Head of caudate nucleus (tissue), 42 donors: ENCODE measurements around the gene RNF126.
"Not testable (repeated sequence)": the region's sequence is repeated elsewhere in the genome, so short reads cannot be mapped to it uniquely, and the experiment has no call there.

ENCODE experiments used
- DNase-seq, 42 donors: peaks; one replicate each; pipeline versions ENCODE4 v3.0.0 to v3.0.0-alpha.2; 2020 to 2021; ENCODE audit warnings: mixed read lengths in 7 of 42
- intact Hi-C: fragments of 100-400 bp; cut with DNase I; formaldehyde crosslinking; loops from one replicate; pipeline ENCODE4 v1.15.0; 2022

The RNF126 gene

GRCh38 chr19:670609-671075, 7.6 kb upstream of the RNF126 start:
- no peak for DNase-seq
- intact Hi-C loops, result no loop called here

DNA sequence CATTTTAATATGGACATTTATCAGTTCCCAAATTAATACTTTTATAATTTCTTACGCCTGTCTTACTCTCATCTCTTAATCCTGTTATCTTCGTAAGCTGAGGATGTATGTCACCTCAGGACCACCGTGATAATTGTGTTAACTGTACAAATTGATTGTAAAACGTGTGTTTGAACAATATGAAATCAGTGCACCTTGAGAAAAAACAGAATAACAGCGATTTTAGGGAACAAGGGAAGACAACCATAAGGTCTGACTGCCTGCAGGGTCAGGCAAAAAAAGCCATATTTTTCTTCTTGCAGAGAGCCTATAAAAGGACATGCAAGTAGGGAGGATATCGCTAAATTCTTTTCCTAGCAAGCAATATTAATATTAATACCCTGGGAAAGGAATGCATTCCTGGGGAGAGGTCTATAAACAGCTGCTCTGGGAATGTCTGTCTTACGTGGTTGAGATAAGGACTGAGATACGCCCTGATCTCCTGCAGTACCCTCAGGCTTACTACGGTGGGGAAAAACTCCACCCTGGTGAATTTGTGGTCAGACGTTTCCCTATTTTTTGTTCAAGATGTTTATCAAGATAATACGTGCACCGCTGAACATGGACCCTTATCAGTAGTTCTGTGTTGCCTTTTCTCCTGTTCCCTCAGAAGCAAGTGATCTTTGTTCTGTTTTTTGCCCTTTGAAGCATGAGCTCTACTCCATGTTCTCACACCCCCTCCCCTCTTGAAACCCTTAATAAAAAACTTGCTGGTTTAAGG, 5.8 kb upstream of the RNF126 start:
- DNase-seq, result not testable (repeated sequence)
- intact Hi-C loops, result loop anchor here (10.0 kb wide), 2 partner anchors 126 to 256 kb away; partner anchors contain the start of genes ARID3A and PTBP1

DNA sequence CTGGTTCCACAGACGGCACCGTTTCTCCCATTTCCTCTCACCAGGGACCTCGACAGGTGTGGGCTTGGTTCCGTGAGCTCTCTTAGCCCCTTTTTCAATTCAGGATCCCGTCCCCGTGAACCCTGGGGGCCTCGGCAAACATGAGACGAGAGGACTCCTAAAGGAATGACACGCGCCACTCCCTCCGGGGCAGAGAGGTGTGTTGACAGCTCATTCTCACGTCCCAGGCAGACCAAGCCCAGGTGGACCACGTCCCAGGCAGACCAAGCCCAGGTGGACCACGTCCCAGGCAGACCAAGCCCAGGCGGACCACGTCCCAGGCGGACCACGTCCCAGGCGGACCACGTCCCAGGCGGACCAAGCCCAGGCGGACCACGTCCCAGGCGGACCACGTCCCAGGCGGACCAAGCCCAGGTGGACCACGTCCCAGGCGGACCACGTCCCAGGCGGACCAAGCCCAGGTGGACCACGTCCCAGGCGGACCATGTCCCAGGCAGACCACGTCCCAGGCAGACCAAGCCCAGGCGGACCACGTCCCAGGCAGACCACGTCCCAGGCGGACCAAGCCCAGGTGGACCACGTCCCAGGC, 4.1 kb upstream of the RNF126 start:
- intact Hi-C loops, result loop anchor here (10.0 kb wide), 2 partner anchors 128 to 258 kb away; partner anchors contain the start of genes ARID3A and PTBP1
- not testable (repeated sequence) for DNase-seq

- intact Hi-C loops, result loop anchor here (2.0 to 10.0 kb wide), 3 partner anchors 72 to 260 kb away; partner anchors contain the start of genes ARID3A and PTBP1
- DNase-seq, result peak; percentile 70 to 92 (median 84)
Measured at GRCh38 chr19:664913-665443, 2.0 kb upstream of the RNF126 start.

- intact Hi-C loops, result loop anchor here (2.0 to 10.0 kb wide), 4 partner anchors 17 to 261 kb away; partner anchors contain the start of genes ARID3A and PTBP1
- DNase-seq, result peak in 1 of 42 donors; percentile 23
Measured at GRCh38 chr19:663682-664117, 686 bp upstream of the RNF126 start.

- DNase-seq, result no peak
- intact Hi-C loops, result loop anchor here (2.0 to 10.0 kb wide), 3 partner anchors 18 to 262 kb away; partner anchors contain the start of genes ARID3A and PTBP1
Measured at GRCh38 chr19:662207-662961, 630 bp downstream of the RNF126 start.

- intact Hi-C loops, result loop anchor here (2.0 to 10.0 kb wide), 3 partner anchors 19 to 263 kb away; partner anchors contain the start of genes ARID3A and PTBP1
- no peak for DNase-seq
Measured at GRCh38 chr19:661427-662196, 1.4 kb downstream of the RNF126 start.

DNA sequence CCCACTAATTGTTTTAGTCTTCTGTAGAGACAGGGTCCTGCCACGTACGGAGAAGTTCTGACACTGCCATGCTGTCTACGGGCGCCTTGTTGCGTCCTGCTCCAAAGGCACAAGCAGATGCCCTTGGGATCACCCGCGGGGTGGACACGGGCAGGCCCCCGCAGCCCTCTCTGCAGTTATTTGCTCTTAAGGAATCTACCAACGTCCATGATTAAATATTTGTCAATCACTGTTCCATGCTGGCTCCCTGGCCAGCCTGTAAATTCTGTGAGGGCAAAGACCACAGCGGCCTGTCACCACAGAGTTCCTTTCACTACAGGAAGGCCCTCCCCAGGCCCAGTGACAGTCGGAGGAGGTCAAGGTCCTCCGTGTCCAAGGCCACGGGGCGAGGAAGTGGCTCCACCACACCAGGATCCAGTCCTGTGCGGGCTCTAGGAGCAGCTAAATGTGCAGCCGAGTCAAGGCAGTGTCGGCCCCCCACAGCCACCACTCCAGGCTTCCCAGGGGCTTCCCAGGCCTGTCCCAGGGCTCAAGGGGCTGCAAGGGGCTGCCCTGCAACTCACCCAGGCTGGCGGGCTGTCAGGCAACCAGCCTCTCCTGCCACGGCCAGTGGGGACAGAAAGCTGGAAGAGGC, 2.1 kb downstream of the RNF126 start:
- no peak for DNase-seq
- intact Hi-C loops, result loop anchor here (10.0 kb wide), 2 partner anchors 134 to 264 kb away; partner anchors contain the start of genes ARID3A and PTBP1

DNA sequence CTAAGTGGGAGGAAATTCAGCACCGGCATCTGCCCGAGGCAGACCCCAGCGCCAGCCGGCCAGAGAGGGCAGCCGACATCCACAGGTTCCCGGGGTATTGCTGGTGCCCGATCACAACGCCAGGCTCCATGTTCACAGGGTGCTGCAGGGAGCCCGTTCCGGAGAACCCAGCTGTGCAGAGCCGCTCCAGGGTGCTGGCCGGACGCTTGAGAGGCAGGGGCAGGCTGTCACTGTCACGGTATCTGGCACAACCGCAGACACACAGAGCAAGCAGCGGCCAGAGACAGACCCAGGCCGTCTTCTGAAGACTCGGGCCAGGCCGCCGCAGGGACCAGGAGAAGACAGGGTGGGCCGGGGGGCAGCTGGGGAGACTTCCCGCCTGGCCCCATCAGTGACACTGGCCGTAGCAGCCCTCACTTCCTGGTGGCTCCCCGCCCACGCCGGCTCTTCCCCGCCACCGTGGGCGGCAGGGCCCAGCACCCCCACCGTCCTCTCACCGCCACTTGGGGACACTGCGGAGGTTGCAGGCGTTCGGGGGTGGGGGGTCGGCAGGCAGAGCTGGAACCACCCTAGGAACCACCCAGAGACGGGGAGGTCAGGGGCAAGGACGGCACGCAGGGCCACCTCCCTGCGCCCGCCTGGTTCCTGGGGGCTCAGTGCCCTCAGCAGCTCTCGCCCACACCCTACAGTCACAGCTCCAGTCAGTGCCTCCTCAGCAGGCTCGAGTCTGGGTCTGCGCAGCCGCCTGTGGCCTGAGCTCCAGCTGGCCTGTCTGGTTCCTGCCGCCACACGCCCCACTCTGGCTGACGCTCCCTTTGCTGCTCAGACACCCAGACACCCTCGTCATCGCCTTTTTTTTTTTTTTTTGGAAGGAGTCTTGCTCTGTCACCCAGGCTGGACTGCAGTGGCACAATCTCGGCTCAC, 3.8 kb downstream of the RNF126 start:
- DNase-seq, result peak in 8 of 42 donors; percentile 20 to 60 (median 34)
- intact Hi-C loops, result no loop called here

DNA sequence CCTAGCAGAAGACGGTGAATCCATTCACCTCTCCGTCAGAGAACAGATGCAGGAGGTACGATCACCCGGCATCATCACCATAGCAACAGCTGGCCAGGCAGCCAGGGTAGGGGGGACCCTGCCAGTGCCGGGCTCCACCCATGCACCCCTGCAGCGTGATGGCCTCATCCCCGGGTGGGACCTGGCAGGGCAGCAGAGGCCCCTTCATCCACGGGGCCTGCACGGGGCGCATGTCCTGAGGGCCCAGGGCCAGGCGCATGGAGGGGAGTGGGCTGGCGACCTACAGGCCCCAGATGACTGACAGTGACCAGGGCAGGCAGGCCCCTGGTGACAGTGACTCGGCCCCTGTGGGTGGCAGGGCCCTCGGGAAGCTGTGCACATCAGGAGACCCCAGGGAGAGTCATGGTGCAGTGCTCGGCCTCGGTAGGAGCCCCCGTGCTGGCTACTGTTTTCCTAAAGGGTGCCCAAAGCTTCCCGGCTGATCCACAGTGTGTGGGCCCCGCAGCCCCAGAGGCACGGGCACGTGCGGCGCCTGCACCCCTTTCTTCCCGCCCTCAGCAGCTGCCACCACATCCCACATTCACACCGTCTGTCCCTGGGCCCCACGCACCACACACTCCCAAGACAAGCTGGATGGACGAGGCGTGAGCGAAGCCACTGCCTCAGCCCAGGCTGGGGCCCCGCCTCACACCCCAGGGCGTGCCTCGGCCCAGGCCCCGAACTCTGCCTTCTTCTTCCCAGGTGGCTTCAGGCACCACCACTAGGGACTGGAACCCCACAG, 4.8 kb downstream of the RNF126 start:
- intact Hi-C loops, result no loop called here
- no peak for DNase-seq

GRCh38 chr19:657611-658010, 5.4 kb downstream of the RNF126 start:
- intact Hi-C loops, result no loop called here
- no peak for DNase-seq

DNA sequence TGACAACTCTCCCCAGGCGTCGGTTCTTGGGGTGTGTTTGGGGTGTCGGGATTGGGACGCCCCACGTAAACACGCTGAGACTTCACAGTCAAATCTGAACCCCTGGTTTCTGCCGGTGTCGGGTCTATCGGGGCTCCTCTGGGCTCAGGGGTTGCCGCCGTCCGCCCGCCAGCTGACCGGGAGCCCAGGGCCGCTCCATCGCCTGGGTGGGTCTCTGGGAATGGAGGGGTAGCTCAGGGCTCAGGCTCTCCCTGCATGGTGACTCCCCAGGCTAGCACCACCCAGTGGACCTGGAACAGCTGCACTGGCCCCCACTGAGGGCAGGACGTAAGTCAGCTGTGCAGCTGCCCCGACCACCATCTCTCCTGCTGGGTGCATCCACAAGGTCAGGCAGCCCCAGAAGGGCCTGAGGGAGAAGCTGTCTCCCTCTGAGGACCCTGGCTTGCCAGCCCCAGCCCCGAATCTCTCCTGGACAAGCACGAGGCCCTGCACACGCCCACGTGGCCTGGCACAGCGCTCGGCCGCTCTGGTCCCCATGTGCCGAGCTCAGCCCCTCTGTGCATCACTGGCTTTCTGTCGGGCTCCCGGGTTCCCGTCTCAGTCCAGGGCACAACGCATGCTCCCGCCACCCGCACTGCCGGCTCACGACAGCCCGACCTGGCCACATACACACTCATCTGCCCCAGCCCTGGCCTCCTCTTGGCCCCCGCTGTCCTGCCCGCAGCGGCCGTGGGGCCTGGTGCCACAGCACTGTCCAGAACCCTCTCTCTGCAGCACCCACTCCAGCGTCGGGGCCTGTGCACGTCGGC, 6.1 kb downstream of the RNF126 start:
- intact Hi-C loops, result no loop called here
- no peak for DNase-seq

DNA sequence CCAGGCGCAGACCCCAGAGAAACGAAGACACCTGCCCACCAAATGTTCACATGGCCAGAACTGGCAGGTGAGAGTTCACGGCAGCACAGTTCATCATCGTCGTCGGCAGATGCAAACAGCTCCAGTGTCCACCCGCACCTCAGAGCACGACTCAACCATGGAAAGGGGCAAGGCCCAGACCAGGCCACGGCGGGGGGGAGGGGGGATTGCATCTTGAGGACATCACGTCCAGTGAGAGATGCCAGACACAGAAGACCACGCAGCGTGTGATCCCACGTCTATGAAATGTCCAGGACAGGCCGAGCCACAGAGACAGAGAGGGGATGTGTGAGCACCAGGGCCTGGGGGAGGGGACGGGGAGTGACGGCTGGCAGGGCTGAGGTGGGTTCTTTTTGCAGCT, 7.3 kb downstream of the RNF126 start:
- intact Hi-C loops, result no loop called here
- no peak for DNase-seq

- intact Hi-C loops, result no loop called here
- DNase-seq, result no peak
Measured at GRCh38 chr19:653425-653824, 9.6 kb downstream of the RNF126 start.
